HG02588 (cell line): ENCODE measurements around the gene BCORL1.

Source experiments
- ATAC-seq: cut with Tn5 transposase; IDR thresholded peaks from one replicate; pipeline ENCODE4 v1.9.1; 2021; ENCODE audit warnings: mild to moderate bottlenecking, moderate library complexity; ENCODE audit not compliant: unreplicated experiment

BCORL1 gene

GRCh38 chrX:130058652-130059051 lies 76.2 kb downstream of the BCORL1 start:
- ATAC-seq: no peak

GRCh38 chrX:130060122-130061069 lies 78.0 kb downstream of the BCORL1 start:
- peak; percentile 94 for ATAC-seq

- ATAC-seq: no peak
Observed at GRCh38 chrX:130066975-130067615, 84.7 kb downstream of the BCORL1 start.

- ATAC-seq: no peak
Observed at GRCh38 chrX:130071611-130072344, 89.3 kb downstream of the BCORL1 start.

- no peak for ATAC-seq
Observed at GRCh38 chrX:130072345-130072740, 89.9 kb downstream of the BCORL1 start.

- no peak for ATAC-seq
Observed at GRCh38 chrX:130075777-130076176, 93.3 kb downstream of the BCORL1 start.

GRCh38 chrX:130079824-130080406 lies 97.5 kb downstream of the BCORL1 start:
- no peak for ATAC-seq

GRCh38 chrX:130080791-130081367 lies 98.4 kb downstream of the BCORL1 start:
- no peak for ATAC-seq

GRCh38 chrX:130081421-130082045 lies 99.1 kb downstream of the BCORL1 start:
- no peak for ATAC-seq

GRCh38 chrX:130082244-130083106 lies 100.0 kb downstream of the BCORL1 start:
- peak; percentile 50 for ATAC-seq

- no peak for ATAC-seq
Observed at GRCh38 chrX:130083107-130083490, 100.7 kb downstream of the BCORL1 start.

GRCh38 chrX:130083656-130084382 lies 101.4 kb downstream of the BCORL1 start:
- peak; percentile 29 for ATAC-seq

- ATAC-seq: peak; percentile 32
Observed at GRCh38 chrX:130084631-130085237, 102.3 kb downstream of the BCORL1 start.

- ATAC-seq: no peak
Observed at GRCh38 chrX:130085551-130086446, 103.4 kb downstream of the BCORL1 start.

GRCh38 chrX:130086447-130087206 lies 104.2 kb downstream of the BCORL1 start:
- peak; percentile 41 for ATAC-seq

GRCh38 chrX:130090364-130090763 lies 107.9 kb downstream of the BCORL1 start:
- ATAC-seq: no peak
